AG09309 (cell line): ENCODE data around the gene SOD1.

ENCODE experiments used
- DNase-seq: peaks from one replicate; pipeline ENCODE4 v3.0.0-alpha.2; 2010; ENCODE audit warnings: low read depth
- H3K4me3 ChIP-seq: 2 replicates; pipeline ENCODE4 v1.5.1; 2011; ENCODE audit warnings: mild to moderate bottlenecking, low read depth, low read length, moderate library complexity; ENCODE audit not compliant: control insufficient read depth
- TF ChIP-seq, protein P1 (sequence below): IDR thresholded peaks from 2 replicates; pipeline ENCODE4 v1.5.1; 2011; ENCODE audit warnings: mild to moderate bottlenecking, low read depth, low read length, inconsistent platforms; ENCODE audit not compliant: insufficient read depth, control insufficient read depth; ENCODE audit errors: missing control alignments

The SOD1 gene

DNA sequence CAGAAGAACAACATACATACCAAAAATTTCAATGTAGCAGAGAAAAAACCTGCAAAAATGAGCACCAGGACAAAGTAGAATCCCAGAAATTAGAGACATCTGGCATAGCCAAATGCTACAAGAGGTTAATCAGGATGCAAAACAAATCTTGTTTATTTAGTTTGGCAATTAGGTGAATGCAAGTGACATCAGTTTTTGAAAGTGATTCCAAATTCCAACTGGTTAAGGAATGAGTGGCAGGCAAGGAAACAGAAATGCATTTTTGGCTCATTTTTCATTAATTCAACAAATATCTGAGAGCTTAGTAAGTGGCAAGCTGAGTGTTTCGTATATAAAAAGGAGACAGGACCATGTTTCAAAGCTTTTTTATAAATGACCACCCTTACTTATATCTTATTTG is 51.1 kb downstream of the SOD1 start:
- DNase-seq = peak; percentile 23
- no peak overlapping the region for H3K4me3 ChIP-seq
- TF ChIP-seq, protein P1, sequence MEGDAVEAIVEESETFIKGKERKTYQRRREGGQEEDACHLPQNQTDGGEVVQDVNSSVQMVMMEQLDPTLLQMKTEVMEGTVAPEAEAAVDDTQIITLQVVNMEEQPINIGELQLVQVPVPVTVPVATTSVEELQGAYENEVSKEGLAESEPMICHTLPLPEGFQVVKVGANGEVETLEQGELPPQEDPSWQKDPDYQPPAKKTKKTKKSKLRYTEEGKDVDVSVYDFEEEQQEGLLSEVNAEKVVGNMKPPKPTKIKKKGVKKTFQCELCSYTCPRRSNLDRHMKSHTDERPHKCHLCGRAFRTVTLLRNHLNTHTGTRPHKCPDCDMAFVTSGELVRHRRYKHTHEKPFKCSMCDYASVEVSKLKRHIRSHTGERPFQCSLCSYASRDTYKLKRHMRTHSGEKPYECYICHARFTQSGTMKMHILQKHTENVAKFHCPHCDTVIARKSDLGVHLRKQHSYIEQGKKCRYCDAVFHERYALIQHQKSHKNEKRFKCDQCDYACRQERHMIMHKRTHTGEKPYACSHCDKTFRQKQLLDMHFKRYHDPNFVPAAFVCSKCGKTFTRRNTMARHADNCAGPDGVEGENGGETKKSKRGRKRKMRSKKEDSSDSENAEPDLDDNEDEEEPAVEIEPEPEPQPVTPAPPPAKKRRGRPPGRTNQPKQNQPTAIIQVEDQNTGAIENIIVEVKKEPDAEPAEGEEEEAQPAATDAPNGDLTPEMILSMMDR = no peak

DNA sequence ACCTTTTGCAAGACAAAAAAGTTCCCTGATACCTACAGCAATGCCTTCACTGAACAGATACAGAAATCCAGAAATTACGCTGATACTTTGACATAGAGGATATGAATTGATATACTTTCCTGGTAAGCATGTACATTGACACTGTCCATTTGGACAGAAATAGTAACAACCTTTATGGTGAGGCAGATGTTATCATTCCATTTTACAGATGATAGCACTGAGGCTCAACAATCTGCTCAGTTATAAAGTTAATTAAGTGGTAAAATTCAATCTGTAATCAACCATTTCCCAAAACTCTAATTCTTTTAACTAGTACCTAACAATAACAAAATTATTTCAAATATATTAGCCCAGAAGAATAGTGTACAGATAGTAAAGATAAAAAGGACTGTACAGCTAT is 51.8 kb downstream of the SOD1 start:
- DNase-seq = no peak
- no peak overlapping the region for H3K4me3 ChIP-seq
- TF ChIP-seq, protein P1 = no peak

DNA sequence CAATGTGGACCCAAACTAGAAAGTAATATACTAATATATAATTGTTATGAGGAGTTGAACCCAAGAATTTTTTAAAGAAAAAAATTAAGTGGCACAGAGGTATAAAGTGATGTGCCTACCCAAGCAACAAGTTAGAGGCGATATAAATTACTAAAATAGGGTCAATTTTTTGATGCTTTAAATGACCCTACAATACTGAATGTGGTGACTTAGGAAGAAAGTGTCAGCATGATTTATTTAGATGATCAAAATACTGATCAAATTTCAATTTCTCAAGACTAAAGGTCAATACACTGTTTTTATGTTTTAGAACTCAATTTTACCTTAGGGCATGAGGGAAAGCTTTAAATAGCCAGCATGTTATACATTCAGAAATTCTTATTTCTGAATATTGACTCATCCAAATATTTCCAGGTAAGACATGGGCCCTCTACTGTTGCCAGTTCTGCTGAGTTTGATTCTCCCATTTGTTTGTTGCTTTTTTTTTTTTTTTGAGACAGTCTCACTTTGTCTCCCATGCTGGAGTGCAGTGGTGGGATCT is 52.3 kb downstream of the SOD1 start:
- no peak for DNase-seq
- TF ChIP-seq, protein P1 = no peak
- no peak overlapping the region for H3K4me3 ChIP-seq

DNA sequence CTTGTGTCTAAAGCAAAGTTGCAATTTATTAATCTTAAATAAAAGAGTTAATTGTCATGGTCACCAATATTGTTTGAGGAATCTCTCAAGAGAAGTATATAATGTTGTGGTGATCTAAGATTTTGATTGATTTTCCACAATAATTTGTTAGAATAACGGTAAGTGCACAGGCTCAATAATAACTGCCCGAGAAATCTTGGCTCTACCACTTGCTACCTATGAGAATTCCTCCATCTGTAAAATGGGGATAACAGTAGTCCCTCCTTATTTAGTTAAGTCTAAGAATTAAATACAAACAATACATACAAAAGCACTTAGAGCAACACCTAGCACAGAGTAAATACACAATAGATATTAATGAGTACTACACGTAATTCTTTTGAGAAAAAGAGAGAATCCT is 53.6 kb downstream of the SOD1 start:
- no peak overlapping the region for H3K4me3 ChIP-seq
- TF ChIP-seq, protein P1 = no peak
- DNase-seq = no peak

DNA sequence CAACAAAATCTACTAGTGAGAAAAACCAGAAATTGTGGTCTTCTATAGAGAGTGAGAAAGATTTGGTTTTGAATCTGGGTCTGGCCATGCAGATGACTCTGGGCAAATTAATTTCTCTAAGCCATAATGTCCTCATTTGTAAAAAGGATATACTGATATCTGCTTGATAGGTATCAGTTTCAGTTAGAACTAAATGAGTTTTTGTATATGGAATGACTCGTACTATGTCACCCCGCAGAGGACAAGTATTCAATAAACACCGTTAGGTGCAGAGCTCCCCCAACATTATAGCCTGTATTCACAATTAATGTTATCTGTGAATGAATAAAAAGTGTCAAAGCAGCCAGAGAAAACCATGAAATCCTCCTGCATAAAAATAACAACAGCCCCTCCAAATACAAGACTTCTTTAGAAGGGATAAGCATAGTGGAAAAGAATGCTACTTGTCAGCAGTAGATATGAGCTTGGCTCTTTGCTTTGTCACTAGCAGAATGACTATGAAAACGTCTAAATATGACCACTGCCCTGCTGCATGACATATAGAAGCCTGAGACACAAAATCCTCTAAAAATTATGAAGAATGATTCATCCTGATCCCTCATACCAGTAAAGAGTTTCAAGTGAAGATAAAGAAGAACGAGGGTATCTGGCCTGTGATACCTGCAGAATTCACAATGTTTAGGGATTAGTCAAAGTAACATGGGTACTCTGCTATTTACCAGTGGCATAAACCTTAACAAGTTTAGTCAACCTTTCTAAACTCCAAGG is 54.7 kb downstream of the SOD1 start:
- H3K4me3 ChIP-seq = no peak overlapping the region
- DNase-seq = no peak
- TF ChIP-seq, protein P1 = no peak

DNA sequence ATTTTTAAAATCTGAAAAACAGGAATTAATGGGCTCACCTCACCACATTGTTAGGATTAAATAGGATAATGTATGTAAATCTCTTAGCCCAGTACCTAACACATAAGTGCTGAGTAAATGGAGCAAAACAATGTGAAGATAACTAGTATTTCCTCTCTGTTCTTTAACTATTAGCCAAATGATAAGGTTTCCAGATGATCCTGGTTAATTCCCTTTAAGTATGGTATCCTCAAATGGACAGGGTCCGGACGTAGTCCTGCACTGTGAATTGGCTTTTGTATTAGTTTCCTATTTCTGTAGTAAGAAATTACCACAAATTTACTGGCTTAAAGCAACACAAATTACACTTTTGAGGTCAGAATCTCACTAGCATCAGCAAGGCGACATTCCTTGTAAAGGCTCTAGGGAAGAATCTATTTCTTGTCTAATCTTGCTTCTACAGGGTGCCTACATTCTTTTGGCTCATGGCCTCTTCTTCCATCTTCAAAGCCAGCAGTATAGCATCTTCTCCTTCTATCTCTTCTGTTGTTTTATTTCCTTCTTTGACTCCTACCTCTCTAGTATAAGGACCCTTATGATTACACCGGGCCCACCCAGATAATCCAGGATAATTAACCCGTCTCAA is 55.4 kb downstream of the SOD1 start:
- TF ChIP-seq, protein P1 = no peak
- H3K4me3 ChIP-seq = no peak overlapping the region
- DNase-seq = no peak

DNA sequence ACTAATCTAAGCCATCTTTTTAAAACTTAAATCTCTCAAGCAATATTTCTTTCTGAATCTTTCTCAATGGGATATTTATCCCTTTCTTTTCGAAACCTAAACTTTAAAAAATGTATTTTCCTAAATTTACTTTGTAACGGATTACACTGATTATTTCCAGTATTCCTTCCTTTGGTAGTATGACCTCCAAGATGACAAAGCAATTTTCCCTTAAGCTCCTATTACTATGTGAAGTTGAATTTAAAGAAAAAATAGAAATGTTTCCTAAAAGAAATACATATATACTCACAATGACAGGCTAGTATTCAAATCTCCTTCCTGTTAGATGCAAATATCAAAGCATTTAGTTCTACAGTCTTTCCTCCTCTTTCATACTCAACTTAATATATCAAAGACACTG is 56.6 kb downstream of the SOD1 start:
- TF ChIP-seq, protein P1 = no peak
- no peak overlapping the region for H3K4me3 ChIP-seq
- no peak for DNase-seq
